Colonic mucosa (tissue), 4 donors: Measurements from ENCODE around the gene EHD2. TPM values are rescaled to one million over a fixed set of nuclear protein-coding genes. Genes with fewer than 3 reads are reported as not detected.
"Not testable (repeated sequence)": the region's sequence is repeated elsewhere in the genome, so short reads cannot be mapped to it uniquely, and the experiment has no call there.

Experiments
- DNase-seq: peaks from one replicate; pipeline ENCODE4 v3.0.0-alpha.2; 2020
- H3K27ac ChIP-seq: fragments of 200-600 bp; one replicate; pipeline ENCODE4 v1.8.0; 2021
- H3K27me3 ChIP-seq: fragments of 200-600 bp; one replicate; pipeline ENCODE4 v1.8.0; 2021
- H3K36me3 ChIP-seq: fragments of 200-600 bp; one replicate; pipeline ENCODE4 v1.8.0; 2021
- H3K4me1 ChIP-seq: fragments of 200-600 bp; one replicate; pipeline ENCODE4 v1.8.0; 2021; ENCODE audit warnings: mild to moderate bottlenecking
- H3K4me3 ChIP-seq: fragments of 200-600 bp; one replicate; pipeline ENCODE4 v1.8.0; 2021
- H3K9ac ChIP-seq, 2 donors: one replicate each; pipeline ENCODE4 v1.7.0; 2013; ENCODE audit warnings: control low read depth in 2 of 2, low read depth in 2 of 2, low read length in 2 of 2
- H3K9me3 ChIP-seq: fragments of 200-600 bp; one replicate; pipeline ENCODE4 v1.8.0; 2021
- CTCF ChIP-seq: fragments of 200-600 bp; IDR thresholded peaks from one replicate; pipeline ENCODE4 v1.8.0; 2022; ENCODE audit warnings: antibody characterized with exemption, mild to moderate bottlenecking
- intact Hi-C: fragments of 100-400 bp; cut with DNase I; formaldehyde crosslinking; loops from one replicate; pipeline ENCODE4 v1.14.1; 2022
- total RNA-seq, 2 donors: library from RNA; stranded (reverse); fragmentation: NEBNext Ultra II Directional in 1 of 2; extraction: Animal tissue kit (Norgen Biotek cat#: 25700) in 1 of 2; gene quantifications; one replicate each; pipeline ENCODE4 v1.2.1, GENCODE V29; 2021
- donor health status: healthy.
- donor health status: DM: no; HTN: no; CAD: no.
- donor health status: DM: no; HTN: no; CAD: no.

Gene EHD2
- total RNA-seq, 2 donors from 2014 or later, result 10.9 to 33.7 TPM

- peak overlapping the region in 1 of 2 donors; percentile 12 for H3K9ac ChIP-seq
- intact Hi-C loops, result loop anchor here (2.0 kb wide), 1 partner anchor 271 kb away; no protein-coding TSS in a partner anchor
- H3K4me3 ChIP-seq, result no peak overlapping the region
- no peak overlapping the region for H3K27ac ChIP-seq
- TF ChIP-seq CTCF, result peak; percentile 79
- H3K9me3 ChIP-seq, result no peaks in the 10 kb centered on the region
- H3K4me1 ChIP-seq, result no peaks in the 10 kb centered on the region
- H3K27me3 ChIP-seq, result no peaks in the 10 kb centered on the region
- peak; percentile 80 for DNase-seq
- no peaks in the 10 kb centered on the region for H3K36me3 ChIP-seq
These were observed 5.9 kb upstream of the EHD2 start for GRCh38 chr19:47707135-47707925.

DNA sequence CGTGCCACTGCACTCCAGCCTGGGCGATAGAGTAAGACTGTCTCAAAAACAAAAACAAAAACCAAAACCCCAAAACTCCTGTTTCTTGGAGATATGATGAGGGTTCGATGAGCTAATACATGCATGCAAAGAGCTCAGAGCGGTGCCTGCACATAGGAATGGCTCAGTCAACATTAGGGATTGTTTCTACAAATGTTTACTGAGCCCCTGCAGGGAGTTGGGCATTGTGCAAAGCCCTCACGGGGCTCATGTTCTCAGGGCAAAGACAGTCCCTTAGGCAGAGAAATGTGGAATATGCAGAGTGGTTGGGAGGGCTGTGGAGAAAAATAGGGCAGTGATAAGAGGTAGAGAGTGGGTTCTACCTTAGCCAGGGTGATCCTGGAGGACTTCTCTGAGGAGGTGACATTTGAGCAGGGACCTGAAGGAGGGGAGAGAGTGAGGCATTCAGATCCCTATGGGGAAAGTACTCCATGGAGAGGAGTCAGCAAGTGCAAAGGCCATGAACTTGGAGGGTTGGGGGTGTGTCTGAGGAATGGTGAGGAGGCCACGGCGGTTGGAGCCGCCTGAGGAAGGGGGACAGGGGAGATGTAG lies 1.5 kb upstream of the EHD2 start:
- H3K9me3 ChIP-seq, result no peaks in the 10 kb centered on the region
- no peaks in the 10 kb centered on the region for H3K4me1 ChIP-seq
- no peak for TF ChIP-seq CTCF
- H3K4me3 ChIP-seq, result no peak overlapping the region
- no peak overlapping the region for H3K9ac ChIP-seq
- H3K36me3 ChIP-seq, result no peaks in the 10 kb centered on the region
- H3K27me3 ChIP-seq, result no peaks in the 10 kb centered on the region
- intact Hi-C loops, result no loop called here
- H3K27ac ChIP-seq, result no peak overlapping the region
- no peak for DNase-seq

- intact Hi-C loops, result no loop called here
- Histone ChIP-seq H3K4me1 (no peaks in the 10 kb centered on the region), H3K27me3 (no peaks in the 10 kb centered on the region), H3K4me3 (peak overlapping the region; percentile 34), H3K9me3 (no peaks in the 10 kb centered on the region), H3K27ac (peak overlapping the region; percentile 65), H3K9ac (no peak overlapping the region), H3K36me3 (no peaks in the 10 kb centered on the region)
- no peak for TF ChIP-seq CTCF
- no peak for DNase-seq
These were observed 1.1 kb downstream of the EHD2 start for GRCh38 chr19:47714339-47714738.

DNA sequence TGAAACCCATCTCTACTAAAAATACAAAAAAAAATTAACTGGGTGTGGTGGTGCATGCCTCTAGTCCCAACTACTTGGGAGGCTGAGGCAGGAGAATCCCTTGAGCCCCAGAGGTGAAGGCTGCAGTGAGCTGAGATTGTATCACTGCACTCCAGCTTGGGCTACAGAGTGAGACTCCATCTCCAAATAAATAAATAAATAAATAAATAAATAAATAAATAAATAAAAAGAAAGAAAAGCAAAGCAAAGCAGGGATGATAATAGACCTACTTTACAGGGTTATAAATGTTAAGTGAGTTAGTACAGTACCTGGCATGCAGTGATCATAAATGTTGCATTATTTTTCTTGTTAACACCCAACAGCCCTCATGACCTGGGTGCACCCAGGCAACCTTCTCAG lies 1.6 kb downstream of the EHD2 start:
- intact Hi-C loops, H3K27ac ChIP-seq, H3K4me1 ChIP-seq: not testable (repeated sequence)

DNA sequence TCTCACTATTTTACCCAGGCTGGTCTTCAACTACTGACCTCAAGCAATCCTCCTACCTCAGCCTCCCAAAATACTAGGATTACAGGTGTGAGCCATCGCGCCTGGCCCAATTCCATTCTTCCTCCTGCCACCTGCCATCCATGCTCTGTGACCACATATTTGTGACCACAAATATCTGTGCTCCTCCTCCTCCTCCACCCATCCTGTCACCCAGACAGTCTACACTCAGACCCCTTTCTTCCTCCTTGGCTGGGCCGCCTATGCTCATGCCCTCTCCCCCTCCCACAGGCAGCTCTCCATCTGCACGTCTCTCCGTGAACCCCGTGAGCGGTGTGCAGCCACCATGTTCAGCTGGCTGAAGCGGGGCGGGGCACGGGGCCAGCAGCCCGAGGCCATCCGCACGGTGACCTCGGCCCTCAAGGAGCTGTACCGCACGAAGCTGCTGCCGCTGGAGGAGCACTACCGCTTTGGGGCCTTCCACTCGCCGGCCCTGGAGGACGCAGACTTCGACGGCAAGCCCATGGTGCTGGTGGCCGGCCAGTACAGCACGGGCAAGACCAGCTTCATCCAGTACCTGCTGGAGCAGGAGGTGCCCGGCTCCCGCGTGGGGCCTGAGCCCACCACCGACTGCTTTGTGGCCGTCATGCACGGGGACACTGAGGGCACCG lies 3.2 kb downstream of the EHD2 start:
- no peak overlapping the region for H3K4me3 ChIP-seq
- no peak for DNase-seq
- intact Hi-C loops, result no loop called here
- H3K27me3 ChIP-seq, result no peaks in the 10 kb centered on the region
- no peaks in the 10 kb centered on the region for H3K36me3 ChIP-seq
- H3K27ac ChIP-seq, result no peak overlapping the region
- no peaks in the 10 kb centered on the region for H3K4me1 ChIP-seq
- no peak overlapping the region for H3K9ac ChIP-seq
- H3K9me3 ChIP-seq, result no peaks in the 10 kb centered on the region
- TF ChIP-seq CTCF, result no peak

More for the DNA sequence above, 1.6 kb downstream of the EHD2 start:
- DNase-seq, H3K9ac ChIP-seq, H3K27me3 ChIP-seq, H3K9me3 ChIP-seq, H3K36me3 ChIP-seq, H3K4me3 ChIP-seq: not testable (repeated sequence)

GRCh38 chr19:47718415-47719046 lies 5.3 kb downstream of the EHD2 start:
- H3K9me3 ChIP-seq, H3K4me1 ChIP-seq, intact Hi-C loops, DNase-seq, H3K4me3 ChIP-seq, H3K36me3 ChIP-seq, H3K27me3 ChIP-seq: not testable (repeated sequence)
- H3K27ac ChIP-seq, result peak overlapping the region; percentile 62
- peak overlapping the region; percentile 3 to 26 for H3K9ac ChIP-seq
